Stimulated activated CD4-positive, alpha-beta T cell treated with anti-CD3 and anti-CD28 coated beads, Interleukin-12 subunit alpha, Interleukin-12 subunit beta, amount 100 ng/mL, for 48 hours (primary cell): ENCODE measurements around the gene PARD3B.

Experiments used
- DNase-seq, 3 donors: peaks; one replicate each; pipeline ENCODE4 v3.0.0-alpha.2; 2020; ENCODE audit warnings: low read depth in 2 of 3, low spot score in 1 of 3

Gene PARD3B

DNA sequence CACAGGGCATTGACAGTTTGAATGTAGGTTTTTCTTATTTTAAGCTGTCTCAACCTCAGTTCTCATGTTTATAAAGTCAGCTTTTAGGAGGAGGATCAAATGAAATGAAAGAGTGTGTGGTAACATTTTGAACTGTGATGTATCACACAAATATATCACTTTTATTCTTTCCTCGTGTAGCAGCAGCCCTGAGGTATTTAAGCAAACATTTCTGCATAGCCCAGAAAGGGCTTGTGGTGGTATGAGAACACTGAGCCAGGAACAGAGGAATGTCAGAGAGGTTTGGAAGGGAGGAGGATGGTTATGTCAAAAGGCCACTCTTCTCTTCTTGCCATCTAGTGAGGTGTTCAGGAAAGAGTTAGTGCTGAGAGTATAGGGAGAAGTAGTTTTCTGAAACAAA lies 150.2 kb downstream of the PARD3B start:
- no peak for DNase-seq

- no peak for DNase-seq
Measured at GRCh38 chr2:204696124-204696523, 150.8 kb downstream of the PARD3B start.

DNA sequence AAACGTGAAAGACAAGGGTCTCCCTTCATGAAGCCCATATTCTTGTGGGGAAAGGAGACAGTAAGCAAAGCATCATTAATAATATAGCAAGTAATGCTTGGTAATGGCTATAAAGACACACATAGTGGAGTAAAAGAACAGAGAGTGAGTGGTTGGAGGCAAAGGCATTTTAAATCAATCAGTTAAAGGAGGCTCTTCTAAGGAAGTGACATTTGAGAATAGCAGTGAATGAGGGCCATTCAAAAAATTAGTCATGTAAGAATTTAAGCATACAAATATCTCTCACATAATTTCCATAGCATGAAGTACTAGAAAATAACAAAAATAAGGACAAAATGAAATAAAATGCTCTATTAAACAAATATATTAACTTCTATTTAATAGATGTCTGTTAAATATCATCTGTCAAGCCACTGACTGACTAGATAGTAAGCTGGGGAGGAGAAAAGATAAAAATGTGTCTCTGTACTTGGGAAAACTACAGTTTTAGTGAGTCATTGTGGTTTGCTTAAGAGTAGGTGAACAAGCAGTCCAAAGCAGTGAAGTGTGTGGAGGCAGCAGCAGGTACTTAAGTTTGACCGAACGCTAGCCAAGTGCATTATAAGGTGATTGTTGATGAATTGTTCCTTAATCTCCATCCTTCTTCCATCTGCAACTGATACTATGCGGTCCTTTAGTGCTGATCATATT lies 160.1 kb downstream of the PARD3B start:
- no peak for DNase-seq

DNA sequence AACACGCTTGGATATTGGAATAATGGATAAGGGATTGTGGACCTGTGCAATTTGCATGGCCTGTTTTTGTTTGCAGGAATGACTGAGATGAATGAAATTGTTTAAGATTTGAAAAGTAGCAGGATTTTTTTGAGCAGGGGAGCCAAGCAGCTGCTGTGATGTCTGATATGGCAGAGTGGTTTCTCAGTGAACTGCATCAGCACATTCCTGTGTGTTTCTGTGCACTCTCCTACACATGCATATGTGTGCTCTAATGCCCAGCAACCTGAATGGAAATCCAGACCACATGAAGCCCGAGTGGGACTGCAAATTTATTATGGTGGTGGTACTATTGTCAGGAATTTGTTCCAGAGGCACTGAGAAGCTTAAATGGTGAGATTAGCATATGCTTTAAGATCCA lies 161.7 kb downstream of the PARD3B start:
- DNase-seq = no peak

- no peak for DNase-seq
Measured at GRCh38 chr2:204713211-204713610, 167.9 kb downstream of the PARD3B start.

DNA sequence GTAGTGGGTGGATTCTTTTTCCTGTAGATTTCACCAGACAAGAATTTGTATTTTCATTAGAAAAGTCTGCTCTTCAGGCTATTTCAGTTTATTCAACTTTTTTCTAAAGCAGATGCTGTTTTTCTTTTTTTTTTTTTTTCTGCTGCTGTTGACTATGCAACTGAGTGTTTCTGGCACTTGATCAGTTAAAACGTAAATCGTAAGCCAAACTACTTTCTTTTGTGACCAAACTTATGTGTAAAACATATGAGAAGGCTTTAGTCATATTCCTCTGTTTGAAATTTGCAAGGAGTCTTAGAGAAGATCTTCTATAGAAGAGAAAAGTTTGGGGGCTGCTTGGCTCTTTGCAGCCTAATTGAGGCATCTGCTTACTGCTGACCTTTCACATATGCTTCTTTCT lies 170.1 kb downstream of the PARD3B start:
- DNase-seq = no peak

- DNase-seq = no peak
Measured at GRCh38 chr2:204717591-204717990, 172.3 kb downstream of the PARD3B start.

- DNase-seq = no peak
Measured at GRCh38 chr2:204718607-204719006, 173.3 kb downstream of the PARD3B start.

GRCh38 chr2:204720874-204721273 lies 175.6 kb downstream of the PARD3B start:
- no peak for DNase-seq

- DNase-seq = no peak
Measured at GRCh38 chr2:204722207-204722606, 176.9 kb downstream of the PARD3B start.

GRCh38 chr2:204722691-204723090 lies 177.4 kb downstream of the PARD3B start:
- DNase-seq = no peak

- DNase-seq = no peak
Measured at GRCh38 chr2:204725693-204726360, 180.6 kb downstream of the PARD3B start.

DNA sequence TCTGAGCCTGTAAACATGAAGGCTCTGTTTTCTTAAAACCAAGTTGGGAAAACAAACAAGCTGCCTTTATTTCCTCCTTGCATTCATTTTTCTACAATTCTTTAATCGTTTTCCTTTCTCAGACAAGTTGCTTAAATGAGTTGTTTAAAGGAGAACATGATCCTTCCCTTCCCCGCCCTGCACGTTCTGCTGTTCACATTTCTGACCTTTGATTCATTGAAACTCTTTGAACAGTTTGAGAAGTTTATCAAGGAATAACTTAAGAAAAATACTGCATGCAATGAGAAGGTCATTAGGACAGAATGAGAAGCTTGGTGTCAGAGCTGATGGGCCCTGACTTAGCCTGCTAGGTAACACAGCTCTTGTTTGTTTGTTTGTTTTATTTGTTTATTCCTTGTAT lies 181.6 kb downstream of the PARD3B start:
- DNase-seq = no peak

GRCh38 chr2:204727368-204727767 lies 182.1 kb downstream of the PARD3B start:
- DNase-seq = no peak

- no peak for DNase-seq
Measured at GRCh38 chr2:204730603-204731002, 185.3 kb downstream of the PARD3B start.

DNA sequence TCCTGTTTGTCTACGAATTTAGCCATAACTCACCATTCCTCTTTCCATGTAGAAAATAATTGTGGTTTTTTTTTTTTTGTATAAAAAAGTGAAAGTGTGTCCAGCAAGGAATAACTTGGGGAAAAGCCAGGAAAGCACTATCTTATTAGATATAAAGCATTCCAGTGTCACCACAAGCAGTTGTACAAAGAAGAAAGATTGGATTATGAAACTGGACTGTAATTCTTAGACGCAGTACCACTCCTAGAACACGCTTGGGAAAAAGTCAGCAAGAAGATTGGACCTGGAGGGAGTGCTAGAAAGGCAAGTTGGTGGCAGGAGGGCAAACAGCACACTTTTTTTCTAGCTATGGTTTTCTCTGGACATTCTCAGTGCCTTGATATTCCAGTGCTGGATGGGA lies 186.7 kb downstream of the PARD3B start:
- no peak for DNase-seq

GRCh38 chr2:204737296-204737695 lies 192.0 kb downstream of the PARD3B start:
- no peak for DNase-seq

DNA sequence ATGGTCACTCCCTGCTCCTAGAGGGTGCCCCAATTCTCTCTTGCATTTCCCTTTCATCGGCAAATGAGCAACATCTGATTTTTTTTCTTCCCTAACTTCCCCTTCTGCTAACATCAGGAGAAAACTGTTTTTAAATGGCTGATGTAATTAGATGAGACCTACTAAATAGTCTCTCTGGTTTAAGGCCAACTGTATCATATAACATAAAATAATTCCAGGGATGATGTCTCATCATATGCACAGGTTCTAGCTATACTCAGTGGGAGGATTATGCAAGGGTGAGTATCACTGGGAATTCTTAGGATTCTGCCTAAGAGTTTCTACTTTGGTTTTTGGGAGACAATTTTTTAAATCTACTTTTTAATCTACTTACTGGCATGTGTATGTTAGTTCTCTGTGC lies 193.4 kb downstream of the PARD3B start:
- no peak for DNase-seq

DNA sequence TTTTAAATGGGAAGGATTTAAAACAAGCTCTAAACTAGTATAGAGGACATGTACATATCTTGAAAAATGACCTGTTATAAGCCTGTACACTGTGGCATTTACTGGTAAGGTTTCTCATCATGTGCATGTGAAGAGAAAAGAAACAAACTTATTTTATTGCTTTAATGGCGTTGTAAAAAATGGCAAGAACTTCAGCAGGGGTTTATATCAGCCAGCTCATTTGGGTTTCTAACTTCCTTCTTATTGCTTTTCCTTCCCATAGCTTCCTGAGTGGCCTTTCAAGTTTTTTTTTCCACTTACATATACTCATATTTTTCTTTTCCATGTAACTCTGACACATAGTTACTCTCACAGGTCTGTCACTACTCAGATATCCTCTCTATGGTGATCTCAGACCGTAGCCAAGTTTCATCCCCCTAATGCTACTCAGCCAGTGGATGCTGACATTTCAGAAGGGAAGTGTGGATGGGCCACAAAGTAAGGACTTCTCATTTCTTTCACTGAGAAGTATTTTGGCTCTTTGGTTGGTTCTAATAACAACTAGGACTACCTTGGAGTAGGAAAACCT lies 198.2 kb downstream of the PARD3B start:
- DNase-seq = no peak

GRCh38 chr2:204744506-204744905 lies 199.2 kb downstream of the PARD3B start:
- DNase-seq = no peak

DNA sequence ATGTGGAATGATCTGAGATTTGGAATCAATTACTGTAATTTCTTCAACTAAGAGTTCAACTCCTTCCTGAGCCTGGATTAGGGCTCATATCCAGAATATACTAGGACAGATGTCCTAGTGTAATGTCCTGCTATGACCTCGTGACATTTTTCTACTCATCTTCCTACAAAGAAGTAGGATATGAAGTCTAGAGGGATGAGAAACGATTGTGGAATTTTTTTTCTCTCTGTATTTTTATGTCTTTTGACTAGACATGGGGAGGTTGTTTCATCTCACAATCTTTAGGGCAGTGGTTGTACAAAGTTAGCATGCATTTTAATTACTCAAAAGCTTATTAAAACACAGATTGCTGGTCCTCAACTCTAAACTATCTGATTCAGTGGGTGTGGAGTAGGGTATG lies 203.0 kb downstream of the PARD3B start:
- DNase-seq = no peak

DNA sequence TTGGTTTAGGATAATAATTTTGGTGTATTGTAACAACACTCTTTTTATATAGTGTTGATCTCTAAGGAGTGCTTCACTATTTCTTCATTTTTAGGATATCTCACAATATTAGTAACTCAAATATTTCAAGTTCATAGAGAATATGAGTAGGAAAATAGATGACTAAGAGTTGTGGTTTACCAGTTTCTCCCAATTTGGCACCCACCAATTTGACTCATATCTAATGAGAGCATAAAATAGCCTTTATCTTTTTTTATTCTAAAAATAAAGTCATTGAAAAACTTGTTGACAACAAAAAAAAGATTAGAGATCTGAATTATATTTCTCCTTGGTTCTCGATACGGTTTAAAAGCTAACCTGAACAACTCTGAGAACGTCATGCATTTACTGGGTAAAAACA lies 204.0 kb downstream of the PARD3B start:
- no peak for DNase-seq

DNA sequence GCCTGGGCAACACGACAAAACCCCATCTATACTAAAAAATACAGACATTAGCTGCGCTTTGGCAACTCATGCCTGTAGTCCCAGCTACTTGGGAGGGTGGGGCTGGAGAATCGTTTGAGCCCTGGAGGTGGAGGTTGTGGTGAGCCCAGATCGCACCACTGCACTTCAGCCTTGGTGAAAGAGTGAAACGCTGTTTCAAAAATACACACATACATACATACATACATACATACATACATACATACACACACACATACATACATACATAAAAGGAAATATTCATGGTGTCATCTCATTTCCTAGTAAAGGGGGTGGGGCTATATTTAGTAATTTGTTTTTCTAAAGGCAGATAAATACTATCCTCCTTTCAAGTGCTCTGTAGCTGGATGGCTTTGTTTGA lies 205.1 kb downstream of the PARD3B start:
- no peak for DNase-seq
